DMS79 treated with DMSO at 0.1 percent for 48 hours (cell line): ENCODE results near the gene STAG3.
"Not testable (repeated sequence)": the region's sequence is repeated elsewhere in the genome, so short reads cannot be mapped to it uniquely, and the experiment has no call there.

Experiments
- DNase-seq: peaks from one replicate; lab custom pipeline; 2025; lab: John Stamatoyannopoulos, UW

The STAG3 gene

DNA sequence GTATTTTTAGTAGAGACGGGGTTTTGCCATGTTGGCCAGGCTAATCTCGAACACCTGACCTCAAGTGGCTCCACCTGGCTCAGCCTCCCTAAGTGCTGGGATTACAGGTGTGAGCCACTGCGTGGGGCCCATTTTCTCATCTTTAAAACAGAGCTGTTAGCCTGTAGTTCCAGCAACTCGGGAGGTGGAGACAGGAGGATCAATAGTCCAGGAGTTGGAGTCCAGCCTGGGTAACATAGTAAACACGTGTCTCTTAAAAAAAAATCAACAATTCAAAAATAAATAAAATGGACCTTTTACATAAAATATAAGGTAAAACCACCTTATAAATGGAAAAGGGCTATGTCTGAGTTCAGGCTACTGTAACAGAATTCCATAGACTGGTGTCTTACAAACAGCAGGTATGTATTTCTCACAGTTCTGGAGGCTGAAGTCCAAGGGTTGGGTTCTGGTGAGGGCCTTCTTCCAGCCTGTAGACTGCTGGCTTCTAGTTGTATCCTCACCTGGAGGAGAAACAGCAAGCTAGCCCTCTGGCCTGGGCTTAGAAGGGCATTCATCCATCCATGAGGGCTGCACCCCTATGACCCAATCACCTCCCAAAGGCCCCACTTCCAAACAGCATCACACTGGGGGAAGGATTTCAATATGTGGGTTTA is 35.0 kb downstream of the STAG3 start:
- DNase-seq, result no peak

DNA sequence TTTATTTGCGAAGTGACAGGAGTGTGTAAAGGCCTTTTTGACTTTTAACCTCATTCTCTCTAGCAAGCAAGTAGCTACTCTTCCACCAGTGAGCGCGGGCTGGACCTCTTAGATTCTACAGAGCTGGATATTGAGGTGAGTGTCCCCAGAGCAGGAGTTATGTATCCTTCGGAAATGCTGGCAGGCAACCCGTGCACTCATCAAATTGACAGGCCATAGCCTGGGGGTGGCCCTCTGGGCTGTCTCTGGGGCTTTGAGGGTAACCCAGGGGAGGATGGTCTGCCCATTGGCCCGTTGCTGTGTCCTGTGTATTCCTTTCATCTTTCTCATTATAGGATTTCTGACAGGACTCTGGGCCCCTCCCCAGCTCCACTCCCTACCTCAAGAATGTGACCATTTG is 36.0 kb downstream of the STAG3 start:
- DNase-seq, result no peak

DNA sequence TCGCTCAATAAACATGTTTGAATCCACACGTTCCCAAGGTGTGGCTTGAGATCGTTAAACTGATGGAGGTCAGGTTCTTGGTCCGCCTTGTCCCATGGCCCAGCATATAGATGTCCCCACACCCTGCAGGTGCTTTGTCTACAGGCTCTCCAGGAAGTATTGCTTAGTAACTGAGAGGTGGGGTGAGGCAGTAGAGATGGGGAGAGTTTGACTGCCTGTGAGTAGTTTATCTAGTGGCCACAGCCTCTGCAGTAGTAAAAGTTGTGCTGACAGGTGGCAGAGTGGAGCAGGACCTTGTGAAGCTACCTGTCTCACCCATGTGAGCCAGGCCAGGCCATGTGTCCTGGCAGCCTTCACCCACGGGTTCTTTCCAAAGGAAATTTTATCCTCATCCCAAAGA is 36.6 kb downstream of the STAG3 start:
- DNase-seq, result not testable (repeated sequence)

DNA sequence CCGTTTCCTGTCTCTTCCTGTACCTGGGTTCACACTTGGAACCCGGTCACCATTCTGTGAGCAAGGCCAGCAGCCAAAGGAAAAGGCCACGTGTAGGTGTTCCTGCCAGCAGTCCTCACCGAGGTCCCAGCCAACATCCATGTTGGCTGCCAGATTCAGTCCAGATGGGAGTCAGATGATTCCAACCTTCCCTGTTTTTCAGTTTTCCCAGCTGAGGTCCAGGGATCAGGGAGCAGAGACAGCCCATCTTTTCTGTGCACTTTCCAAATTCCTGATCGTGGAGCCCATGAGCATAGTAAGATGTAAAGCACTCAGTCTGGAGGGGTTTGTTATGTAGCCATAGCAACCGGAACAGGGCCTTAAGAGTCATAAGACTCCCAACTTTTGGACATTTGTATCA is 38.2 kb downstream of the STAG3 start:
- DNase-seq, result no peak

DNA sequence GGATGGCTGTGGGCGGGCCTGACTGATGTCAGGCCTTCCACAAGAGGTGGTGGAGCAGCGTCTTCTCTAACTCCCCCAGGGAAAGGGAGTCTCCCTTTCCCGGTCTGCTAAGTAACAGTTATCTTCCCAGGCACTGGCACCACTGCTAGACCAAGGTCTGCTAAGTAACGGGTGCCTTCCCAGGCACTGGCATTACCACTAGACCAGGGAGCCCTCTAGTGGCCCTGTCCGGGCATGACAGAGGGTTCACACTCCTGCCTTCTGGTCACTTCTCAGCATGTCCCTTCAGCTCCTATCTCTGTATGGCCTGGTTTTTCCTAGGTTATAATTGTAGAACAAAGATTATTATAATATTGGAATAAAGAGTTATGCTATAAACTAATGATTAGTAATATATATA is 40.2 kb downstream of the STAG3 start:
- peak; percentile 21 for DNase-seq

DNA sequence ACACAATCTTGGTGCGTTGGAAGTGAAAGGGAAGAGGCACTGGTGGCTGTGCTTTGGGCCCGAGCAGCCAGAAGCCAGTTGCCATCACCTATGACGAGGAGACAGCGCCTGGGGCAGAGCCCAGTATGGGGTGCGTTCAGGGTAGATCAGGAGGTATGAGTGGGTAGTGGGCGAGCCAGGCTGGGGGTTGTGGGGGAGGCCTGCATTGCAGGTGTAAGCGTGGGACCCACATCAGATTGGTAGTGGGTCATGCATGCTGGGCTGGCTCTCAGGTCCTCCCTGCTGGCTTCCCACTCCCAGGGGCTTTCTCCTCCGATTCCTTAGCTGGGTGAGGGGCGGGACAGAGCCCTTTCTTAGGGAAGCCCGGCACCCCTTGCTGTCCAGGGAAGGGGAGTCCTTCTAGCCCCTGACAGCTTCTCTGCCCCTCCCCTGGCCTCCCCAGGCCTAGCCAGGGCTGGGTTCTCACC is 41.6 kb downstream of the STAG3 start:
- DNase-seq, result no peak

DNA sequence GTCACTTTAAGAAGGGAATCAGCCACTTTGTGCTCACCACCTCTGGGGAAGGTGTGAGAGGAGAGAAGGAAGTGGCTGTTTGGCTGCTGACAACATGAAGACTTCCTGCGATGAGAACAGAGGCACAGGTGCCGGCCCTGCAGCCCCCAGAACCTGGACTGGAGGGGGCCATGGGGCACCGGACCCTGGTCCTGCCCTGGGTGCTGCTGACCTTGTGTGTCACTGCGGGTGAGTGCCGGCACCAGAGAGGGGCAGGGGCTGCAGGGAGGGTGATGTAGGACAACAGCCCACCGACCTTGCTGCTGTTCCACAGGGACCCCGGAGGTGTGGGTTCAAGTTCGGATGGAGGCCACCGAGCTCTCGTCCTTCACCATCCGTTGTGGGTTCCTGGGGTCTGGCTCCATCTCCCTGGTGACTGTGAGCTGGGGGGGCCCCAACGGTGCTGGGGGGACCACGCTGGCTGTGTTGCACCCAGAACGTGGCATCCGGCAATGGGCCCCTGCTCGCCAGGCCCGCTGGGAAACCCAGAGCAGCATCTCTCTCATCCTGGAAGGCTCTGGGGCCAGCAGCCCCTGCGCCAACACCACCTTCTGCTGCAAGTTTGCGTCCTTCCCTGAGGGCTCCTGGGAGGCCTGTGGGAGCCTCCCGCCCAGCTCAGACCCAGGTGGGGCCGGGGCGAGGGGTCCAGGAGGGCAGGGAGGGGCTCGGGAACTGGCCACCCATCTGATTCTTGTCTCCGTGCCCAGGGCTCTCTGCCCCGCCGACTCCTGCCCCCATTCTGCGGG is 42.3 kb downstream of the STAG3 start, which contains the start of gene PVRIG:
TSS of gene PVRIG (plus strand) at position 149 of the 785 bp plus-strand sequence. CDS start at position 171, 22 bp downstream.
- not testable (repeated sequence) for DNase-seq

DNA sequence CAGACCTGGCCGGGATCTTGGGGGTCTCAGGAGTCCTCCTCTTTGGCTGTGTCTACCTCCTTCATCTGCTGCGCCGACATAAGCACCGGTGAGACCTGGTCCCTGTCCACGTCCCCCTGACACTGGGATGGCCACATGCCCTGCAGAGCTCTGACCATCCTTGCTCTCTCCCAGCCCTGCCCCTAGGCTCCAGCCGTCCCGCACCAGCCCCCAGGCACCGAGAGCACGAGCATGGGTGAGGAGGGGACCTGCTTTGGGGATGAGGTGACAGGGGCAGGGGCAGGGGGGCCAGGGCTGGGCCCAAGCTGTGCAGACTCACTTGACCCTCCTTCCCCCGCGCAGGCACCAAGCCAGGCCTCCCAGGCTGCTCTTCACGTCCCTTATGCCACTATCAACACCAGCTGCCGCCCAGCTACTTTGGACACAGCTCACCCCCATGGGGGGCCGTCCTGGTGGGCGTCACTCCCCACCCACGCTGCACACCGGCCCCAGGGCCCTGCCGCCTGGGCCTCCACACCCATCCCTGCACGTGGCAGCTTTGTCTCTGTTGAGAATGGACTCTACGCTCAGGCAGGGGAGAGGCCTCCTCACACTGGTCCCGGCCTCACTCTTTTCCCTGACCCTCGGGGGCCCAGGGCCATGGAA is 43.0 kb downstream of the STAG3 start:
- no peak for DNase-seq

DNA sequence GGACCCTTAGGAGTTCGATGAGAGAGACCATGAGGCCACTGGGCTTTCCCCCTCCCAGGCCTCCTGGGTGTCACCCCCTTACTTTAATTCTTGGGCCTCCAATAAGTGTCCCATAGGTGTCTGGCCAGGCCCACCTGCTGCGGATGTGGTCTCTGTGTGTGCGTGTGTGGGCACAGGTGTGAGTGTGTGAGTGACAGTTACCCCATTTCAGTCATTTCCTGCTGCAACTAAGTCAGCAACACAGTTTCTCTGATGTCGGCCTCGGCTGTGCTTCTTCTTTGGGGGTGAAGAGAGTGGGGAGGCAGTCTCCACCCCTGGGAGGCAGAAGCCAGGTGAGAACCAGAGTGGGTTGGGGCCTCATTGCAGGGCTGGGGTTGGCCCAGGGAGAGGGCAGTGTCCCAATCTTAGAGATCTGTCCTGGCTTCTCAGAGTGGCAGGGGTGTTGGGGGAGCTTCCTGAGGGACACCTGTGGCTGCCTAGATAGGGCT is 43.6 kb downstream of the STAG3 start:
- no peak for DNase-seq

DNA sequence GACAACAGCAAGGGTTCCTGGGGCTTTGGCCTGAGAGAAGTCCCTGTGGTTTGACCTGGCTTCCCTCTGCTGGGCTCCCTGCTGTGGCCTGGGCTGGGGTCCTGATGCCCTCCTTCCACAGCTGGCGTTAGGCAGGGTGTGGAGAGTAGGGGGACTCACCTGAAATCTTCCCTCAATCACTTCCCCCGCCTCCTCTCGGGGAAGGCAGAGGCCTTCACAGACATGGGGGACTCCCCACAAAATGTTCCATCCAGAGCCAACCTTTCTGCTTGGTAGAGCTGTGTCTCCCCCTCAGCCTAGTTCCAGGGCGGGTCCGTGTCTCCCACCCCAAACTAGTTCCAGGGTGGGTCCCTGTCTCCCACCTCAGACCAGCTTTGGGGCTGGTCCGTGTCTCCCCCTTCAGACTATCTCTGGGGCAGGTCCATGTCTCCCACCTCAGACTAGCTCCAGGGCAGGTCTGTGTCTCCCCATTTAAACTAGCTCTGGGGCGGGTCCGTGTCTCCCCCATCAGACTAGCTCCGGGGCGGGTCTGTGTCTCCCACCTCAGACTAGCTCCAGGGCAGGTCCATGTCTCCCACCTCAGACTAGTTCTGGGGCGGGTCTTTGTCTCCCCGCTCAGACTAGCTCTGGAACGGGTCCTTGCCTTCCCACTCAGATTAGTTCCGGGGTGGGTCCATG is 44.2 kb downstream of the STAG3 start:
- no peak for DNase-seq

DNA sequence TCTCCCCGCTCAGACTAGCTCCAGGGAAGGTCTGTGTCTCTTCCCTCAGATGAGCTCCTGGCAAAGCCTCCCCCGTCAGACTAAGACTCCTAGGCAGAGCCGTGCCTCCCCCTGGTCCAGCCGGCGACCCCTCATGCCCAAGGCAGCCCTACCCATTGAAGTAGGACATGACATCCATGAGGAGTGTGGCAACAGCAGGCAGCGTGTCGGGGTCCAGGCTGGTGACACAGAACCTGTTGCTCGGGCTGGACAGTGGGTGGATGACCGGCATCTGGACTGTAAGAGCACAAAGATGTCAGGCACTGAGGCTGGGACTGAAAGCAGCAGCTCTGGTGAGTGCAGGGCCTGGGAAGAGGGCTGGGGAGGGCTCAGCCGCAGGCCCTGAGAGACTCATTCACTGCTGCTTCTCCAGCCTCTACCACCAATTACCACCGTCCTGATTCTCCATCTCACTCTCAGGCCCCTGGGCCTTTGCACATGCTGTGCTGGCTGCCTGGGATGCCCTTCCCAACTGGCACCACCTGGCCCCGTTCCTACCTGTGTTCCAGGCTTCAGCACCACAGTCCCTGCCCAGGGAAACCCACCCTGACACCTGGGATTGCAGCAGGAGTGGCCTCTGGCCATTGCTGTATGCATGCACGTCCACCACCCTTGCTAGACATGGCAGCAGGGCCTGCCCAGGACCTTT is 44.9 kb downstream of the STAG3 start:
- DNase-seq, result no peak

DNA sequence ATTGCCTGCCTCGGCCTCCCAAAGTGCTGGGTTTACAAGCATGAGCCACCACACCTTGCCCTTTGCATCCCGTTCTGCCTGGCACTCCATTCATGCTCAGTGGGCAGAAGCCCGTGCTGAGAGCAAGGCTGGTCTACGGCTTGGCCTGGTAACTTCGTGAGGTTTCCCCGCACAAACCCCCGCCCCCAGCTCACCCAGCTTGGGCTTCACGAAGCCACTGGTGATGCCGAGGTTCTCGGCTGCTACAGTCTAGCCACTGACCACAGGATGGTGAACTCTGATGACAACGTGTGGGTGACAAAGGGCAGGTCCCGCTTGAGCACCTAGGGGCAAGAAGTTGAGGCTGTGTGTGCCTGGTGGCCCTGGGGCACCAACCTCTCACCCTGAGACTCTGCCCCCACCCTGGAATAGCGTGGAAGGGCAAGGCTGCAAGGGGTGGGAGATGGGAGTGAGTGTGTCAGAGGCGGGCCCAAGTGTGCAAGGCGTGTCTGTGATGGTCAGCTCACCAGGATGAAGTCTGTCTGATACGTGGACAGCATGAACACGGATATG is 45.7 kb downstream of the STAG3 start:
- DNase-seq, result not testable (repeated sequence)

DNA sequence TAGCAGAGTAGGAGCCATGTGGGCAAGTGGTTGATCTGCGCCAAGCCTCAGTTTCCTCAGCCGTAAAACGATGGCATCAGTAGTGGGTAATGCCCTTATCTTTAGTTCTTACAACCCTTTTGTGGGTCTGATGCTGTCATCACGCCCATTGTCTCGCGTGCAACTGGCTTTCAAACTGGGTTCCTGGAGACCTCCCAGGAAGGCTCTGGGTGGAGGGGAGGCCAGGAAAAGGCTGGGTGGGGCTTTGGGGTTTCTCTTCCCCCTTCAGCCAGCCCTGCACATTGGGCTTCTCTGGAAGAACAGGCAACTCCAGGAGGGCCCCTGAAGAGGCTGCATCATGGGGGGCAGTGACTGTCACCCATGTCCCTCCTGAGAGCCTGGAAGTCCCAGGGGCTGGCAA is 47.2 kb downstream of the STAG3 start:
- not testable (repeated sequence) for DNase-seq

DNA sequence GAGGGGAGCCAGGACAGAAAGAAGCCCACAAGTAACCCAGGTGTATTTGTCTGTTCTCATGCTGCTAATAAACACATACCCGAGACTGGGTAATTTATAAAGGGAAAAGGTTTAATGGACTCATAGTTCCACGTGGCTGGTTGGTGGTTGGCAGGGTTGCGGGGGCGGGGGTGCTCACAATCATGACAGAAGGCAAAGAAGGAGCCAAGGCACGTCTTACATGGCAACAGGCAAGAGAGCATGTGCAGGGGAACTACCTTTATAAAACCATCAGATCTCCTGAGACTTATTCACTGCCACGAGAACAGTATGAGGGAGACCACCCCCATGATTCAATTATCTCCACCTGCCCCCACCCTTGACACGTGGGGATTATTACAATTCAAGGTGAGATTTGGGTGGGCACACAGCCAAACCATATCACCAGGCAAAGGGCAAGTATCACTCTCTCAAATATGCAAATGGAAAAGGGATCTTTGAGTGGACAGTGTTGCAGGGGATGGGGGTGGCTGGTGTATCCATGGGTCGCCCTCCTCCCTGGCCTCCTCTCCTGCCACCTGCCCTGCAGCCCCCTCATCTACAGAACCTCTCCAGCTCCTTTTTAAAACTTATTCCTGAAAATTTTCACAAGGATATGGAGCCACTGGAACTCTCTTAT is 57.1 kb downstream of the STAG3 start:
- not testable (repeated sequence) for DNase-seq

DNA sequence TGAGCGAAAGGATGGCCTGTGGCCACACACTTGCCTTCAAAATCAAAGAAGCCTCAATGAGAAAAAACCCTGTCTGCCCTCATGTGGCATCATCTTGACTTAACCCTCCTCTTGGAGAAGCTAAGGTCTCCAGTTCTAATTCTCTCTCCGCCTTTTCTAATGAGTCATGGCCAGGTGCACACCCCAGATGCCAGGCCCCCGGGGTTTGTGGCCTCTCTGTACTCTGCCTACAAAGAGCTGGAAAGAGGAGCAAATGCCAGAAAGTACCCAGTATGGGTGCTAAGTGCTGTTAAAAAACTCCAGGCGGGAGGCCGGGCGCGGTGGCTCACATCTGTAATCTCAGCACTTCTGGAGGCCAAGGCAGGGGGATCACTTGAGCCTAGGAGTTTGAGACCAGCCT is 62.3 kb downstream of the STAG3 start:
- not testable (repeated sequence) for DNase-seq

DNA sequence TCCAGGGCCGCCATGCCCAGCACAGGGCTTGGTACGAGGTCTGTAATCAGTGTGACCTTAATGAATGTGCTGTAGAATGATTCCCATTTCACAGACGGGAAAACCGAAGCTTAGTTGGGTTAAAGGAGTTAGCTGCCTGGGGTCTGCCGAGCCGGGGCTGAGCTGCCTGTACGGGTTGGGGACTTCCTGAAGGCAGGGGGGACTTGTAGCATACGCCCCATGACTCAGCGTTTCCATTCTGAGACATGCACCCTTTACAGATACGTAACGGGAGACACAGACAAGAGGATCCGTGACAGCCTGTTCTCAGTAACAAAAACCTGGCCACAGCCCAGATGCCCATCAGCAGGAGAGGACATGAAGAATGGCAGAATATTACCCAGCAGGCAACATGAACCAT is 65.7 kb downstream of the STAG3 start:
- DNase-seq, result not testable (repeated sequence)

DNA sequence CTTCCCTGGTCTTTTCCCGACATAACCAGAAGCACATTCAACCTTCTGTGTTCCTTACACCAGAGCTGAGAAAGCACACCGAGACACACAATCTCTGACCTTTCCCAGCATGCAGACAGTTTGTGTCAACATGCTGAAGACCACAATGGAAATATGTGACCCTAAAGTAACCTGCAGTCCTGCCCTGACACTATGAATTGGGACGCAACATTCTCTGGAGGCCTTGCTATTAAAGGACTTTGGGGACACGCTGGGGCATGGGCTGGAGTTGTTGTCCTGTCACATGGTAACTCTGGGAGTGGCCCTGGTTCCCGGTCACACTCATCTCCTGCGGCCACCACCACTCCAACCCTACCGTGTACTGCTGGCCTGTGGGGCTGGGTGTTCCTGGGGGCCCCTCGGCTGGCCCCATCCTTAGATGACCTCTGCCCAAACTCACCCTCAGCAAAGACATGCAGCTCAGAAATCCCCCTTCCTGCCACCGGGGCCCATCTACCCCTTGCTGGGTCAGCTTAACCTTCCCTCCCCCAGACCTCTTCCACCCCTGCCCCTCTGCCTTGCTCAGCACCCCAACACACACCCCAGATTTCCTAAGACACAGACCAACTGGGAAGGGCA is 67.4 kb downstream of the STAG3 start:
- not testable (repeated sequence) for DNase-seq

DNA sequence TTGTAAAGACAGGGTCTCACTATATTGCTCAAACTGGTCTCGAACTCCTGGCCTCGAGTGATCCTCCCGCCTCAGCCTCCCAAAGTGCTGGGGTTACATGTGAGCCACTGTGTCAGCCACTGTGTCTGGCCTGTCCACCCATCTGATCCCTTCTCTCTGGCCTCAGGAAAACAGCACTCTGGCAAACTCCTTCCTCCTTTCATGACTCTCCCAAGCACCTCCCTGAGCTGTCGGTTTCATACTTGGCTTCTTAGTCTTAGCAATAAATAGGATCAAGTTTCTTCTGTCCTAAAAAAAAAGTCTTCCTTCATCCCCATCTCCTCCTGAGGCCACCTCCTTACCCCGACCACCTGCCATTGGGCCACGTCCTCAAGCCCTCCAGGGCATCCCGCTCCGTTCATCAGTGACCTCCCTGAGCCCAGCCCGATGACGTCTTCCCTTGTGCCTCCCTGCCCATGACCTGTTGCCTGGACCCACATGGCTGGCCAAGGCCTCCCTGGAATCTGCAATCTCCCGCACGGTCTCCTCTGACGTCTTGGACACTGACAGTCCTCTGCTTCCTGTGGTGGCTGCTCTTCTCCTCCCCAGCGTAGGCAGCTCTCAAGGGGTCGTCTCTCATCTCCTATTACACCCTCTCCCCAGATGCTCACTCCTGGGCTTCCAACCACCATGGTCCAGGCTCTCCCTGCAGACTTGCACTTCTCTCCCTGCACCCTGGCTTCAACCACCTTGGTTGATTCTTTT is 68.6 kb downstream of the STAG3 start:
- not testable (repeated sequence) for DNase-seq

DNA sequence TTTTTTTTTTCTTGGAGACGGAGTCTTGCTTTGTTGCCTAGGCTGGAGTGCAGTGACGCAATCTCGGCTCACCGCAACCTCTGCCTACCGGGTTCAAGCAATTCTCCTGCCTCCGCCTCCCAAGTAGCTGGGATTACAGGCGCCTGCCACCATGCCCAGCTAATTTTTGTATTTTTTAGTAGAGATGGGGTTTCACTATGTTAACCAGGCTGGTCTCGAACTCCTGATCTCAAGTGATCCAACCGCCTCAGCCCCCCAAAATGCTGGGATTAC is 69.1 kb downstream of the STAG3 start:
- DNase-seq, result not testable (repeated sequence)
